Activated CD4-positive, alpha-beta T cell treated with anti-CD3 and anti-CD28 coated beads, Interleukin-2, amount 10 ng/mL, durations not matched to agents 7 days and 5 days (primary cell): Measurements from ENCODE around the gene AANAT. TPM values are rescaled to one million over a fixed set of nuclear protein-coding genes. Genes with fewer than 3 reads are reported as not detected.

ENCODE experiments used
- CTCF ChIA-PET: fragments of 350-600 bp; sonication (Branson Sonifier 250); formaldehyde crosslinking; loops from one replicate; lab custom pipeline; 2021; ENCODE audit warnings: antibody characterized with exemption; lab: Charles Lee
- POLR2A ChIA-PET: fragments of 350-600 bp; sonication (Branson Sonifier 250); formaldehyde crosslinking; loops from one replicate; lab custom pipeline; 2021; ENCODE audit warnings: antibody characterized with exemption; lab: Charles Lee
- DNase-seq: peaks from one replicate; pipeline ENCODE4 v3.0.0-alpha.2; 2020
- H3K27ac Mint-ChIP-seq: one replicate; pipeline ENCODE4 v1.8.0; 2021; ENCODE audit warnings: mild to moderate bottlenecking, moderate library complexity, mixed read lengths
- H3K27me3 Mint-ChIP-seq: one replicate; pipeline ENCODE4 v1.8.0; 2021; ENCODE audit warnings: mixed read lengths
- H3K36me3 Mint-ChIP-seq: one replicate; pipeline ENCODE4 v1.8.0; 2021; ENCODE audit warnings: low read depth, mixed read lengths
- H3K4me1 Mint-ChIP-seq: one replicate; pipeline ENCODE4 v1.8.0; 2021; ENCODE audit warnings: mixed read lengths
- H3K4me3 Mint-ChIP-seq: one replicate; pipeline ENCODE4 v1.8.0; 2021; ENCODE audit warnings: mild to moderate bottlenecking, moderate library complexity, mixed read lengths
- H3K9me3 Mint-ChIP-seq: one replicate; pipeline ENCODE4 v1.8.0; 2021; ENCODE audit warnings: mixed read lengths
- total RNA-seq, 2 experiments: library from RNA; stranded (reverse); gene quantifications; one replicate each; pipeline ENCODE4 v1.2.3, GENCODE V29; 2021

Gene AANAT
- total RNA-seq, 2 experiments from 2014 or later = not detected

DNA sequence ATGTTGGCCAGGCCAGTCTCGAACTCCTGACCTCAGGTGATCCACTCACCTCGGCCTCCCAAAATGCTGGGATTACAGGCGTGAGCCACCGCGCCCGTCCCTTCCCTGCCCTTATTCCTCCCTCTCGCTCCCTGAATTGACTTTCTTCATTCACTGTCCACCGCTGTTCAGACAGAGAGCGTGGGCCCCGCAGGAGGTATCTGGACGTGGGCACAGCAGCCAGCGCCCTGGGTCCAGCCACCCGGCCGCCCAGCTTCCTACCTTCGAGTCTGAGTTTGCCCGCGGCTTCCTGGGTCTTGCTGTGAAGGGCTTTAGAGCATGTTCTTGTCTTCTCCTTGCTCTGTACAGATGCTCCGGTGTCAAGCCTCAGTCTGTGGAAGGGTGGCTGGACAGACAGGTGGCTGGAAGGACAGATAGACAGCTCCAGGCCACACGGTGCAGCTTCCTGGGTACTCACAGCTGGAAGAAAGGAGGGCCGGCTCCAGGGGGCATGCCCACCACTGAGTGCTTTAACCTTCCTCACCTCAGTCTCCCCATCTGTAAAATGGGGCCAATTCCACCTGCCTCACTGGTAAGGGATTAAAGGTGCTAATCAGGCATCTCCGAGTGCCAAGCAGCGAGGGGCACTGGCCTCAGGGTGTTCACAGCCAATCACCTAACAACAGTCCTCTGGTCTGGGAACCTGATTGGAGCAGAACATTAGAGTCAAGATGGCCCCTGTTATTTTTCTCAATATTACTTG lies 20.2 kb downstream of the AANAT start:
- H3K4me3 Mint-ChIP-seq = no peak overlapping the region
- H3K9me3 Mint-ChIP-seq = no peaks in the 10 kb centered on the region
- peak overlapping the region; percentile 25 for H3K27ac Mint-ChIP-seq
- no peaks in the 10 kb centered on the region for H3K27me3 Mint-ChIP-seq
- POLR2A ChIA-PET = no interaction called here
- peaks cover 6% of the 10 kb centered on the region for H3K36me3 Mint-ChIP-seq
- CTCF ChIA-PET = interaction anchor here (0.6 to 2.1 kb wide), 4 partner anchors 8 to 34 kb away, joined by 3 to 7 read pairs (median 4); no protein-coding TSS in a partner anchor
- peaks cover 37% of the 10 kb centered on the region for H3K4me1 Mint-ChIP-seq
- no peak for DNase-seq

DNA sequence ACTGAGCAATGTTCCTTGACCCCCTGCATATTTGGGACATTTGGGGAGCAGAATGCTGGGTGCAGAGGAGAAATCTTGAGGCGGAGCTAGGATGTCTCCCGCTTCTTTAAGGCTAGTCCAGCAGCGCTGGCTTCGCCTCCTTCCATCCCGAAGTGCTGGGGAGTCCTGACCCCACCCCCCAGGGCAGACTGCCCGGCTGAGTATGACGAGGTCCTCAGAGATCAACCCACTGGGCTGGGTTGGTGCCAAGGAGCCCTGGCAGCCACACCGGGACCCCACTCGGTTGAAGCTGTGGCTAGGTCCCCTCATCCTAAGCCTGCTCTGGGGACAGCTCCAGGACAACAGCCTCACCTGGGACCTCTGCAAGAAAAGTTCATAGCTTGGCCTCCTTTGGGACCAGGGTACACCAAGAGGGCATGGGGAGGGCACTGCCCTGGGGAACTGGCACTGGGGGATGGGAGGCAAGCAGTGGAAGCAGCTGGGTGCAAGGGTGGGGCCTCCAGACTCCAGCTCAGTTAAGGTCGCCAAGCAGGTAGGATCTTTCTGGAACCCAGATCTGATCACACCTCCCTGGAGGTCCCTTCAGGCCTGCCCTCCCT lies 22.8 kb downstream of the AANAT start:
- Mint-ChIP-seq H3K4me1 (peaks cover 57% of the 10 kb centered on the region), H3K27ac (no peak overlapping the region)
- POLR2A ChIA-PET = no interaction called here

GRCh38 chr17:76491271-76492122 lies 24.1 kb downstream of the AANAT start:
- peak overlapping the region; percentile 5 for H3K4me3 Mint-ChIP-seq
- DNase-seq = no peak
- H3K27ac Mint-ChIP-seq = peak overlapping the region; percentile 97
- POLR2A ChIA-PET = no interaction called here
- H3K36me3 Mint-ChIP-seq = peaks cover 6% of the 10 kb centered on the region
- CTCF ChIA-PET = interaction anchor here (0.6 to 2.0 kb wide), 8 partner anchors 10 to 124 kb away, joined by 3 to 5 read pairs (median 4); partner anchors contain the start of genes SPHK1 and UBE2O
- no peaks in the 10 kb centered on the region for H3K27me3 Mint-ChIP-seq
- no peaks in the 10 kb centered on the region for H3K9me3 Mint-ChIP-seq
- H3K4me1 Mint-ChIP-seq = peaks cover 55% of the 10 kb centered on the region

More for the DNA sequence above, 22.8 kb downstream of the AANAT start:
- Mint-ChIP-seq H3K4me3 (no peak overlapping the region), H3K36me3 (peaks cover 6% of the 10 kb centered on the region), H3K27me3 (no peaks in the 10 kb centered on the region), H3K9me3 (no peaks in the 10 kb centered on the region)
- no peak for DNase-seq
- CTCF ChIA-PET = interaction anchor here (0.8 to 1.7 kb wide), 4 partner anchors 9 to 126 kb away, joined by 3 to 5 read pairs (median 4); partner anchors contain the start of gene UBE2O

- Mint-ChIP-seq H3K9me3 (no peaks in the 10 kb centered on the region), H3K36me3 (peaks cover 8% of the 10 kb centered on the region), H3K27me3 (no peaks in the 10 kb centered on the region), H3K4me1 (peaks cover 60% of the 10 kb centered on the region), H3K4me3 (peak overlapping the region; percentile 80), H3K27ac (peak overlapping the region; percentile 97)
- ChIA-PET CTCF (interaction anchor here (0.6 to 2.0 kb wide), 8 partner anchors 15 to 564 kb away, joined by 3 to 8 read pairs (median 4); partner anchors contain the start of gene SPHK1), POLR2A (interaction anchor here (0.7 kb wide), 1 partner anchor 14 kb away, joined by 3 read pairs; no protein-coding TSS in a partner anchor)
- DNase-seq = no peak
Measured at GRCh38 chr17:76492123-76492988, 25.0 kb downstream of the AANAT start.

- DNase-seq = peak; percentile 63
- peak overlapping the region; percentile 97 for H3K27ac Mint-ChIP-seq
- ChIA-PET CTCF (interaction anchor here (0.9 to 2.0 kb wide), 6 partner anchors 10 to 34 kb away, joined by 3 to 8 read pairs (median 4); no protein-coding TSS in a partner anchor), POLR2A (interaction anchor here (0.7 kb wide), 1 partner anchor 14 kb away, joined by 3 read pairs; no protein-coding TSS in a partner anchor)
- H3K4me3 Mint-ChIP-seq = peak overlapping the region; percentile 80
- H3K36me3 Mint-ChIP-seq = peaks cover 5% of the 10 kb centered on the region
- H3K27me3 Mint-ChIP-seq = no peaks in the 10 kb centered on the region
- peaks cover 61% of the 10 kb centered on the region for H3K4me1 Mint-ChIP-seq
- H3K9me3 Mint-ChIP-seq = no peaks in the 10 kb centered on the region
Measured at GRCh38 chr17:76492989-76493501, 25.6 kb downstream of the AANAT start.

GRCh38 chr17:76493505-76494167 lies 26.2 kb downstream of the AANAT start:
- H3K4me1 Mint-ChIP-seq = peaks cover 67% of the 10 kb centered on the region

DNA sequence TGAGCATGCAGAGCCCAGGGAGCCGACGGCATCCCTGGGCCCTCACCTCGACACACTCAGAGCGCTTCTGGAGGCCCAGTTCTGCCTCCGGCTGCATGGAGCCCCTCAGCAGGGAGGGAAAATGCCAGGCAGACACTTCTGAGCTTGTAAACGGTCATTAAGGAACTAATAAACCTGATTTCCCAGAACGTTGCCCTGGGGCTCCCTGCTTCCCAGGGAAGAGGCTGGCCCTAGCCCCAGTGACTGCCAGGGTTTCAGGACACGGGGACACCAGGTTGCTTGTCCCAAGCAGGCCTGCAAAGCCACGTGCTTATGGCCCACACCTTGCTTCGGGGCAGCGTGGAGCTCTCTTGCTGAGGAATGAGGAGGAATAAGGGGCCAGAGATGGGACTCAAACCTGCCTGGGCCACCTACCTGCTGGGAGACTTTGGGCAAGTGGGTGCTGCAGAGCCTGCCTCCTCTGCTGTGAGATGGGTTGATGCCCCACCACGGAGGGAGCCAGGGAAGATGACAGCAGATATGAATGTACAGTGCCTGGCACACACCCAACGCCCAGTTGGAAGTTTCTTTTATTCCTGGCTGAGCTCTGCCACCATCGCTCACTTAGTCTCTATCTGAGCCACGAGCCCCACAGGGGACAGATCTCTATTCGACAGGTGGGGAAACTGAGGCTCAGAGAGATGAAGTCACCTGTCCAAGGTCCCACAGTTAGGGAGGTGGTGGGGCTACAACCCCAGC lies 28.4 kb downstream of the AANAT start:
- H3K36me3 Mint-ChIP-seq = peaks cover 7% of the 10 kb centered on the region
- DNase-seq = no peak
- no peak overlapping the region for H3K4me3 Mint-ChIP-seq
- ChIA-PET POLR2A (interaction anchor here (0.7 kb wide), 1 partner anchor 227 kb away, joined by 3 read pairs; no protein-coding TSS in a partner anchor), CTCF (interaction anchor here (1.0 to 1.3 kb wide), 2 partner anchors 16 to 375 kb away, joined by 3 read pairs; no protein-coding TSS in a partner anchor)
- H3K27me3 Mint-ChIP-seq = no peaks in the 10 kb centered on the region
- no peaks in the 10 kb centered on the region for H3K9me3 Mint-ChIP-seq
- peaks cover 73% of the 10 kb centered on the region for H3K4me1 Mint-ChIP-seq
- H3K27ac Mint-ChIP-seq = peak overlapping the region; percentile 68

More at GRCh38 chr17:76493505-76494167, 26.2 kb downstream of the AANAT start:
- POLR2A ChIA-PET = no interaction called here
- Mint-ChIP-seq H3K27ac (peak overlapping the region; percentile 97), H3K9me3 (no peaks in the 10 kb centered on the region), H3K27me3 (no peaks in the 10 kb centered on the region), H3K4me3 (peak overlapping the region; percentile 80), H3K36me3 (peaks cover 5% of the 10 kb centered on the region)
- DNase-seq = peak; percentile 30
- CTCF ChIA-PET = interaction anchor here (0.9 to 2.0 kb wide), 6 partner anchors 9 to 77 kb away, joined by 3 to 8 read pairs (median 4); no protein-coding TSS in a partner anchor

DNA sequence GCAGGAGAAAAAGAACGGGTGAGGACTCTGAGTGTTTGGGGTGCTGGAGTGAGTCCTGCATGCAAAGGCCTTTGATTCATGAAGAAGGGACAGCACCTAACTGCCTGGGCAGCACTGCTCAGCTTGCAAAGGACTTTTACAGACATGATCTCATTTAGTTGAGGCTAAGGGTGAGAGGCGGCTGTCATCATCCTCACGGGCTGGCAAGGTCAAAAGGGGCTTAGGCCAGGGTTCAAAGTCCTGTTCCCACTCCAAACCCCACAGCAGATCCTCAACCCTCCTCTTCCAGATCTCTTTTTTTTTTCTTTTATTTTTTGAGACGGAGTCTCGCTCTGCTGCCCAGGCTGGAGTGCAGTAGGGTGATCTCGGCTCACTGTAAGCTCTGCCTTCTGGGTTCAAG lies 29.1 kb downstream of the AANAT start:
- Mint-ChIP-seq H3K36me3 (peaks cover 7% of the 10 kb centered on the region), H3K27ac (peak overlapping the region; percentile 31), H3K4me3 (no peak overlapping the region), H3K27me3 (no peaks in the 10 kb centered on the region), H3K4me1 (peaks cover 71% of the 10 kb centered on the region), H3K9me3 (no peaks in the 10 kb centered on the region)
- ChIA-PET CTCF (interaction anchor here (1.0 to 3.1 kb wide), 2 partner anchors 11 to 375 kb away, joined by 3 to 10 read pairs; no protein-coding TSS in a partner anchor), POLR2A (no interaction called here)
- DNase-seq = no peak

- no peak overlapping the region for H3K27ac Mint-ChIP-seq
- DNase-seq = no peak
- ChIA-PET CTCF (interaction anchor here (2.0 to 3.1 kb wide), 2 partner anchors 10 to 11 kb away, joined by 7 to 10 read pairs; no protein-coding TSS in a partner anchor), POLR2A (no interaction called here)
- H3K36me3 Mint-ChIP-seq = peaks cover 7% of the 10 kb centered on the region
- H3K4me1 Mint-ChIP-seq = peaks cover 71% of the 10 kb centered on the region
- H3K4me3 Mint-ChIP-seq = no peak overlapping the region
- no peaks in the 10 kb centered on the region for H3K27me3 Mint-ChIP-seq
- no peaks in the 10 kb centered on the region for H3K9me3 Mint-ChIP-seq
Measured at GRCh38 chr17:76497699-76497978, 30.2 kb downstream of the AANAT start.
